HepG2 (cell line): ENCODE data around the gene RRP36. TPM values are rescaled to one million over a fixed set of nuclear protein-coding genes. Genes with fewer than 3 reads are reported as not detected.

ENCODE experiments used
- CAMTA2 ChIP-seq: sonication (generic); formaldehyde crosslinking; IDR thresholded peaks from 2 replicates; pipeline ENCODE4 v1.4.0; 2020; ENCODE audit warnings: mild to moderate bottlenecking, missing genetic modification reagents, borderline replicate concordance
- CHCHD3 ChIP-seq: sonication (generic); formaldehyde crosslinking; IDR thresholded peaks from 2 replicates; pipeline ENCODE4 v1.8.0; 2022; ENCODE audit warnings: mild to moderate bottlenecking, missing genetic modification reagents, moderate library complexity
- HES4 ChIP-seq: sonication (generic); formaldehyde crosslinking; IDR thresholded peaks from 2 replicates; pipeline ENCODE4 v1.9.0; 2021; ENCODE audit warnings: mild to moderate bottlenecking, missing genetic modification reagents, borderline replicate concordance
- KDM5A ChIP-seq: fragments of 200-600 bp; sonication (generic); IDR thresholded peaks from 2 replicates; pipeline ENCODE4 v1.7.0; 2018; ENCODE audit warnings: antibody characterized with exemption, mild to moderate bottlenecking, low read length, borderline replicate concordance
- KIAA2018 ChIP-seq: sonication (generic); formaldehyde crosslinking; IDR thresholded peaks from 2 replicates; pipeline ENCODE4 v1.5.0; 2020; ENCODE audit warnings: mild to moderate bottlenecking, missing genetic modification reagents, borderline replicate concordance
- KLF11 ChIP-seq: IDR thresholded peaks from 2 replicates; pipeline ENCODE4 v1.6.1; 2016; ENCODE audit warnings: missing compliant biosample characterization
- MTERF4 ChIP-seq: sonication (generic); formaldehyde crosslinking; IDR thresholded peaks from 2 replicates; pipeline ENCODE4 v1.8.0; 2023; ENCODE audit warnings: mild to moderate bottlenecking, missing genetic modification reagents
- PAF1 ChIP-seq: IDR thresholded peaks from 2 replicates; pipeline ENCODE4 v1.6.1; 2016; ENCODE audit warnings: missing genetic modification reagents, missing compliant biosample characterization
- SALL2 ChIP-seq: sonication (generic); formaldehyde crosslinking; IDR thresholded peaks from 2 replicates; pipeline ENCODE4 v1.8.1; 2023; ENCODE audit warnings: mild to moderate bottlenecking, missing genetic modification reagents, inconsistent platforms
- SMYD3 ChIP-seq: sonication (generic); formaldehyde crosslinking; IDR thresholded peaks from 2 replicates; pipeline ENCODE4 v1.8.1; 2023; ENCODE audit warnings: mild to moderate bottlenecking, missing genetic modification reagents
- TBX2 ChIP-seq: sonication (generic); formaldehyde crosslinking; IDR thresholded peaks from 2 replicates; pipeline ENCODE4 v1.5.0; 2020; ENCODE audit warnings: missing genetic modification reagents, mild to moderate bottlenecking, borderline replicate concordance
- TCF7 ChIP-seq: sonication (generic); IDR thresholded peaks from 2 replicates; pipeline ENCODE4 v1.6.1; 2016; ENCODE audit warnings: antibody characterized with exemption, low read depth
- ZBTB3 ChIP-seq: sonication (generic); formaldehyde crosslinking; IDR thresholded peaks from 2 replicates; pipeline ENCODE4 v1.4.0; 2020; ENCODE audit warnings: low read depth, mild to moderate bottlenecking, moderate library complexity, missing genetic modification reagents, borderline replicate concordance
- ZNF160 ChIP-seq: sonication (generic); formaldehyde crosslinking; IDR thresholded peaks from 2 replicates; pipeline ENCODE4 v1.8.0; 2022; ENCODE audit warnings: mild to moderate bottlenecking, inconsistent platforms, missing genetic modification reagents
- ZNF333 ChIP-seq: sonication (generic); formaldehyde crosslinking; IDR thresholded peaks from 2 replicates; pipeline ENCODE4 v1.4.0; 2020; ENCODE audit warnings: mild to moderate bottlenecking, missing genetic modification reagents, borderline replicate concordance
- ZNF414 ChIP-seq: sonication (generic); formaldehyde crosslinking; IDR thresholded peaks from 2 replicates; pipeline ENCODE4 v1.5.0; 2020; ENCODE audit warnings: missing genetic modification reagents
- ZNF563 ChIP-seq: sonication (generic); formaldehyde crosslinking; IDR thresholded peaks from 2 replicates; pipeline ENCODE4 v1.8.0; 2022; ENCODE audit warnings: mild to moderate bottlenecking, moderate library complexity, missing genetic modification reagents
- ZNF572 ChIP-seq: sonication (generic); formaldehyde crosslinking; IDR thresholded peaks from 2 replicates; pipeline ENCODE4 v1.5.1; 2020; ENCODE audit warnings: mild to moderate bottlenecking, missing genetic modification reagents
- ZNF709 ChIP-seq: sonication (generic); formaldehyde crosslinking; IDR thresholded peaks from 2 replicates; pipeline ENCODE4 v1.5.0; 2020; ENCODE audit warnings: mild to moderate bottlenecking, missing genetic modification reagents
- ZNF790 ChIP-seq: sonication (generic); formaldehyde crosslinking; IDR thresholded peaks from 2 replicates; pipeline ENCODE4 v1.8.0; 2022; ENCODE audit warnings: missing genetic modification reagents, mild to moderate bottlenecking, borderline replicate concordance
- polyA plus RNA-seq, 8 experiments: library from polyadenylated mRNA; depleted of rRNA in 3 of 8; stranded (reverse) in 7 of 8; unstranded in 1 of 8; fragments of >200 nt; fragmentation: Illumina TruSeq in 4 of 8; extraction: Trizol in 4 of 8; gene quantifications; 2 replicates each; pipeline versions ENCODE4 v1.2.1 to v1.2.3, GENCODE V29; 2011 to 2016; ENCODE audit warnings: low read depth in 4 of 8, missing spikeins in 1 of 8, mixed read lengths in 1 of 8; ENCODE audit not compliant: insufficient read depth in 1 of 8
- total RNA-seq, 5 experiments: library from RNA; depleted of rRNA; stranded (reverse); fragments of >200 nt; fragmentation: Illumina TruSeq; extraction: Trizol; gene quantifications; 2 replicates each; pipeline ENCODE4 v1.2.3, GENCODE V29; 2016; ENCODE audit warnings: low read depth in 1 of 5

RRP36 gene
- total and polyA plus RNA-seq, 2 of the 13 experiments (the other 11 are each of a cell fraction or from before 2014, with no cell fraction given): 29.5 to 144 TPM

- TF ChIP-seq ZNF414 (CRISPR knock-in tag) (0 out of 2 replicates have a peak, but pooled peaks have one; percentile 15), ZNF160 (CRISPR knock-in tag) (0 out of 2 replicates have a peak, but pooled peaks have one; percentile 4), TCF7 (no peak), ZNF572 (CRISPR knock-in tag) (0 out of 2 replicates have a peak, but pooled peaks have one; percentile 5), ZBTB3 (0 out of 2 replicates have a peak, but pooled peaks have one; percentile 3), SMYD3 (CRISPR knock-in tag) (no peak; the same call in 1 of the 2 replicates), HES4 (0 out of 2 replicates have a peak, but pooled peaks have one; percentile 25), MTERF4 (CRISPR knock-in tag) (0 out of 2 replicates have a peak, but pooled peaks have one; percentile 12), KDM5A (peak; percentile 46; the same call in 1 of the 2 replicates), SALL2 (CRISPR knock-in tag) (0 out of 2 replicates have a peak, but pooled peaks have one; percentile 1), KIAA2018 (no peak), CAMTA2 (CRISPR knock-in tag) (no peak), CHCHD3 (CRISPR knock-in tag) (no peak), ZNF709 (CRISPR knock-in tag) (0 out of 2 replicates have a peak, but pooled peaks have one; percentile 13), ZNF563 (CRISPR knock-in tag) (peak; percentile 27; the same call in 1 of the 2 replicates), KLF11 (CRISPR knock-in tag) (0 out of 2 replicates have a peak, but pooled peaks have one; percentile 0), TBX2 (no peak), ZNF333 (CRISPR knock-in tag) (0 out of 2 replicates have a peak, but pooled peaks have one; percentile 8), PAF1 (CRISPR knock-in tag) (0 out of 2 replicates have a peak, but pooled peaks have one; percentile 21), ZNF790 (CRISPR knock-in tag) (0 out of 2 replicates have a peak, but pooled peaks have one; percentile 2)
These were observed 7.0 kb upstream of the RRP36 start (continued) for GRCh38 chr6:43014434-43014909.
